Motor neuron (in vitro differentiated cells): ENCODE results near the gene ITM2B. TPM values are rescaled to one million over a fixed set of nuclear protein-coding genes. Genes with fewer than 3 reads are reported as not detected.
"Not testable (repeated sequence)": the region's sequence is repeated elsewhere in the genome, so short reads cannot be mapped to it uniquely, and the experiment has no call there.

Experiments
- ATAC-seq, 8 experiments: fragments of 200-7000 bp; cut with Tn5 transposase; replicated peaks in 6 of 8; 2 replicates each; pipeline ENCODE4 v1.8.0; 2021; ENCODE audit warnings: mild to moderate bottlenecking in 8 of 8, moderate library complexity in 8 of 8
- H3K27ac ChIP-seq, 2 donors: fragments of 250-450 bp; sonication (Bioruptor Pico); 2 replicates each; pipeline ENCODE4 v1.9.0; 2021; ENCODE audit warnings: antibody characterized with exemption in 2 of 2, mild to moderate bottlenecking in 2 of 2, moderate library complexity in 1 of 2
- H3K4me1 ChIP-seq, 2 donors: fragments of 250-450 bp; sonication (Bioruptor Pico); replicated peaks in 1 of 2; 2 replicates each; pipeline ENCODE4 v1.6.1; 2021; ENCODE audit warnings: antibody characterized with exemption in 2 of 2, mild to moderate bottlenecking in 2 of 2, moderate library complexity in 1 of 2
- H3K4me3 ChIP-seq, 5 donors: fragments of 250-450 bp; sonication (Bioruptor Pico); 2 replicates each; pipeline ENCODE4 v1.9.0; 2021; ENCODE audit warnings: antibody characterized with exemption in 5 of 5, mild to moderate bottlenecking in 5 of 5, moderate library complexity in 4 of 5
- WGBS, 10 experiments: fragments of 450-650 bp; shearing (Covaris generic); methylation state at CpG; one replicate each; pipeline ENCODE4 v1.0.0; 2022; 5-methylcytosine and 5-hydroxymethylcytosine counted together
- in situ Hi-C, 9 experiments: fragments of 400-800 bp; cut with MboI; loops; one replicate each; pipeline ENCODE4 v1.15.0; 2021; ENCODE audit warnings: low sequenced_read_pairs in 9 of 9, low pct_unique_long_range_greater_than_20kb in 2 of 9; ENCODE audit not compliant: unreplicated experiment in 9 of 9
- total RNA-seq, 8 experiments: library from RNA; unstranded; fragments of 300-600 nt; gene quantifications; 2 replicates each; pipeline versions ENCODE4 v1.2.3 to v1.2.4, GENCODE V29; 2022

The ITM2B gene
- total RNA-seq = 100 to 1,000 TPM; 100 to 965 (median 173) TPM

GRCh38 chr13:48233046-48233888 is at the start of gene ITM2B:
Gene ITM2B (plus strand): TSS chr13:48233206. CDS start chr13:48233361, 155 bp downstream.
- peak; percentile 82 to 90 (median 89) for ATAC-seq
- H3K27ac ChIP-seq = peak within 1 kb of the TSS; percentile 89

GRCh38 chr13:48184260-48184659 is 48.7 kb upstream of the ITM2B start:
- WGBS, 10 experiments = 36 to 100% (median 89%) methylated on average over 1 to 4 of the region's 4 CpGs; no CpG with 5 or more reads in 1 of the 10 experiments
- H3K27ac ChIP-seq = no peak overlapping the region
- in situ Hi-C loops = no loop called here
- ATAC-seq = no peak
- H3K4me1 ChIP-seq = no peaks in the 10 kb centered on the region
- H3K4me3 ChIP-seq = no peak overlapping the region

More at GRCh38 chr13:48233046-48233888, at the start of gene ITM2B:
- Histone ChIP-seq H3K4me3 (peak within 1 kb of the TSS; percentile 88 to 98 (median 95)), H3K4me1 (peaks cover 13 to 17% of the 10 kb centered on the region in 2 donors)
- in situ Hi-C loops = loop anchor here in 1 of 9 experiments (25.0 kb wide), 1 partner anchor 96 kb away; no protein-coding TSS in a partner anchor
- WGBS, 10 experiments = 0% methylated on average over 1 to 16 of the region's 94 CpGs; no CpG with 5 or more reads in 5 of the 10 experiments

- H3K27ac ChIP-seq = no peak overlapping the region
- in situ Hi-C loops = no loop called here
- no peaks in the 10 kb centered on the region for H3K4me1 ChIP-seq
- H3K4me3 ChIP-seq = no peak overlapping the region
- no peak for ATAC-seq
Observed at GRCh38 chr13:48185018-48185417, 48.0 kb upstream of the ITM2B start.

GRCh38 chr13:48186722-48187121 is 46.3 kb upstream of the ITM2B start:
- H3K27ac ChIP-seq = no peak overlapping the region
- H3K4me1 ChIP-seq = no peaks in the 10 kb centered on the region
- H3K4me3 ChIP-seq = no peak overlapping the region
- in situ Hi-C loops = no loop called here
- WGBS, 10 experiments = 86 to 100% (median 100%) methylated on average over 1 of the region's 1 CpG; no CpG with 5 or more reads in 6 of the 10 experiments
- ATAC-seq = no peak

- 0 to 100% (median 75%) methylated on average over 1 of the region's 1 CpG; no CpG with 5 or more reads in 1 of the 10 experiments for WGBS, 10 experiments
Observed at GRCh38 chr13:48188131-48188530, 44.9 kb upstream of the ITM2B start.

GRCh38 chr13:48188601-48189000 is 44.4 kb upstream of the ITM2B start:
- Histone ChIP-seq H3K27ac (no peak overlapping the region), H3K4me1 (no peaks in the 10 kb centered on the region), H3K4me3 (no peak overlapping the region)
- ATAC-seq = peak in 4 of 8 experiments; percentile 72 to 90 (median 78)
- in situ Hi-C loops = no loop called here
- WGBS, 10 experiments = 0 to 58% (median 42%) methylated on average over 1 to 2 of the region's 2 CpGs; no CpG with 5 or more reads in 2 of the 10 experiments

More at GRCh38 chr13:48188131-48188530, 44.9 kb upstream of the ITM2B start:
- no peak overlapping the region for H3K27ac ChIP-seq
- no peak for ATAC-seq
- in situ Hi-C loops = no loop called here
- no peak overlapping the region for H3K4me3 ChIP-seq
- H3K4me1 ChIP-seq = no peaks in the 10 kb centered on the region

- ATAC-seq = peak in 2 of 8 experiments; percentile 35 to 61
- 0 to 80% (median 52%) methylated on average over 1 of the region's 1 CpG for WGBS, 10 experiments
- Histone ChIP-seq H3K4me3 (no peak overlapping the region), H3K27ac (no peak overlapping the region), H3K4me1 (no peaks in the 10 kb centered on the region)
- in situ Hi-C loops = no loop called here
Observed at GRCh38 chr13:48189171-48189570, 43.8 kb upstream of the ITM2B start.

- in situ Hi-C loops = no loop called here
- 22 to 93% (median 70%) methylated on average over 2 to 6 of the region's 8 CpGs; no CpG with 5 or more reads in 1 of the 10 experiments for WGBS, 10 experiments
- ATAC-seq = no peak
- Histone ChIP-seq H3K4me1 (no peaks in the 10 kb centered on the region), H3K4me3 (no peak overlapping the region), H3K27ac (no peak overlapping the region)
Observed at GRCh38 chr13:48192411-48192935, 40.5 kb upstream of the ITM2B start.

GRCh38 chr13:48194379-48194754 is 38.6 kb upstream of the ITM2B start:
- H3K27ac ChIP-seq = no peak overlapping the region
- in situ Hi-C loops = no loop called here
- 0 to 100% (median 85%) methylated on average over 1 to 3 of the region's 3 CpGs for WGBS, 10 experiments
- H3K4me1 ChIP-seq = no peaks in the 10 kb centered on the region
- peak in 1 of 8 experiments; percentile 33 for ATAC-seq
- no peak overlapping the region for H3K4me3 ChIP-seq

GRCh38 chr13:48199404-48199946 is 33.5 kb upstream of the ITM2B start:
- 62 to 92% (median 85%) methylated on average over 1 to 4 of the region's 4 CpGs; no CpG with 5 or more reads in 3 of the 10 experiments for WGBS, 10 experiments

GRCh38 chr13:48201044-48201443 is 32.0 kb upstream of the ITM2B start:
- WGBS, 10 experiments = 20 to 100% (median 83%) methylated on average over 1 to 2 of the region's 3 CpGs; no CpG with 5 or more reads in 4 of the 10 experiments
- Histone ChIP-seq H3K27ac (no peak overlapping the region), H3K4me3 (no peak overlapping the region), H3K4me1 (no peaks in the 10 kb centered on the region)
- in situ Hi-C loops = no loop called here
- no peak for ATAC-seq

More at GRCh38 chr13:48199404-48199946, 33.5 kb upstream of the ITM2B start:
- H3K27ac ChIP-seq = no peak overlapping the region
- H3K4me3 ChIP-seq = no peak overlapping the region
- in situ Hi-C loops = no loop called here
- no peak for ATAC-seq
- H3K4me1 ChIP-seq = no peaks in the 10 kb centered on the region

GRCh38 chr13:48207207-48207606 is 25.8 kb upstream of the ITM2B start:
- in situ Hi-C loops, H3K4me1 ChIP-seq, ATAC-seq, H3K27ac ChIP-seq, H3K4me3 ChIP-seq: not testable (repeated sequence)
- 14 to 100% (median 90%) methylated on average over 1 to 3 of the region's 4 CpGs; no CpG with 5 or more reads in 3 of the 10 experiments for WGBS, 10 experiments

GRCh38 chr13:48210178-48210577 is 22.8 kb upstream of the ITM2B start:
- ATAC-seq = peak in 1 of 8 experiments; percentile 68

More at GRCh38 chr13:48210178-48210577, 22.8 kb upstream of the ITM2B start:
- in situ Hi-C loops = no loop called here
- no peak overlapping the region for H3K27ac ChIP-seq
- no peak overlapping the region for H3K4me3 ChIP-seq
- WGBS, 10 experiments = 28 to 88% (median 49%) methylated on average over 1 to 3 of the region's 3 CpGs; no CpG with 5 or more reads in 1 of the 10 experiments
- no peaks in the 10 kb centered on the region for H3K4me1 ChIP-seq
